GM19438 (cell line): ENCODE results near the gene HYDIN.
"Not testable (repeated sequence)": the region's sequence is repeated elsewhere in the genome, so short reads cannot be mapped to it uniquely, and the experiment has no call there.

Experiments used
- ATAC-seq: cut with Tn5 transposase; IDR thresholded peaks from one replicate; pipeline ENCODE4 v1.9.1; 2021; ENCODE audit warnings: low read depth; ENCODE audit not compliant: unreplicated experiment

The HYDIN gene

GRCh38 chr16:71009440-71010223 lies 220.9 kb downstream of the HYDIN start:
- ATAC-seq = not testable (repeated sequence)

GRCh38 chr16:71006516-71006915 lies 224.0 kb downstream of the HYDIN start:
- not testable (repeated sequence) for ATAC-seq

DNA sequence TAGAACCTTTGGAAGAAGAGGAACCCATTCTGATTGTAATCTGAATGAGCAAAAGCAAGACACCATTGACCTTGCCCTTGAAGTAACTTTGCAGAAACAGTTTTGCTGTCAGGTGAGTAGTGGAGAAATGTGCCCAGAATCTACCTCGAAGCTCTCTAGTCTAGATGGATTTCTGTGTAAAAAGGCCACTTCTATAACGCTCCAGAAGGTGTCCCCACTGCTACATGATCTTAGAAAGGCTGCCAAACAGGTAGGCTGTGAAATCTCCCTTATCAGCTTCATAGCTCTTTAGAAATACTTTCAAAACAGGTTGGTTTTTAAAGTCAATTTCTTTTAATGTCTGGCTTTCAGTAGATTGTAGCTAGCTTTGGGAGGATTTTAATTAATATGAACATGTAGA lies 230.8 kb downstream of the HYDIN start:
- ATAC-seq = not testable (repeated sequence)

DNA sequence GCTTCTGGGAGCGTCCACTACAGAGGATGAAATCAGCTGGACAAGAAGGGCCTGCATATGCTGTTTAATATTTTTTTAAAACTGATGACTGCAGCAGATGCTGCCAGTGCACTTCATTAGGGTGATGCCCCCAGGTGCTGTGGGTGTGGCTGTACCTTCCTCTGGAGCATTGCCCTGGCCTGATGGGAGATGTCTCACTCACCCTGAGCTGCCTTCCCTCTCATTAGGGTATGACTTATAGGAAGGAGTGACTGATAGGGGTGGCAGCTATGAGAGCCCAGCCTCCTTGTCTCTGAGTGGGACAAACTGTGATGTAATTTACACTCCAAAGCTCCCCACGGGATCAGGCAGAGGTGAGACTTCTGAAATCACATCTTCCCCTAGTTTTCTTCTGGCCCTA lies 234.7 kb downstream of the HYDIN start:
- not testable (repeated sequence) for ATAC-seq

GRCh38 chr16:70992511-70992910 lies 238.0 kb downstream of the HYDIN start:
- ATAC-seq = not testable (repeated sequence)

GRCh38 chr16:70987019-70987715 lies 243.4 kb downstream of the HYDIN start:
- ATAC-seq = not testable (repeated sequence)

GRCh38 chr16:70984675-70985074 lies 245.8 kb downstream of the HYDIN start:
- not testable (repeated sequence) for ATAC-seq

- not testable (repeated sequence) for ATAC-seq
These were observed 262.2 kb downstream of the HYDIN start for GRCh38 chr16:70968332-70968731.

- not testable (repeated sequence) for ATAC-seq
These were observed 270.4 kb downstream of the HYDIN start for GRCh38 chr16:70960169-70960568.

GRCh38 chr16:70954922-70955321 lies 275.6 kb downstream of the HYDIN start:
- not testable (repeated sequence) for ATAC-seq

DNA sequence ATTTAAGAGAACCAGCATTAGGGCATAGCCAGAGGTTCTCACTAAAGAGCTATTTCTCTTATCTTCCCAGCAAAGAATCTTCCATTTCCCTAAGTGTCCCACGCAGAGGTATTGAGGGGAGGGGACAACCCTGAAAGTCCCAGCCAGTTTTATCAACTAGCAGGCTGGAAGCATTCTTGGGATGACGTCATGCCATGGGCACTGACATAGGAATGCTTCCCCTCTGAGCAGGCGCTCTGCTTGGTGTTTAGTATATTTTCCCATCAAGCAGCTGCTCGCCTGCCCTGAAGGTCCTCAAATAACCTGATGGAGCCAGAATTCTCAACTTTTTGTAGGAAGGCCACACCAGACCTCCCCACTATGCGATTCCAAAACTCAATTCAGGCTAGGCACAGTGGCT lies 276.7 kb downstream of the HYDIN start:
- not testable (repeated sequence) for ATAC-seq

GRCh38 chr16:70943551-70943950 lies 287.0 kb downstream of the HYDIN start:
- not testable (repeated sequence) for ATAC-seq

DNA sequence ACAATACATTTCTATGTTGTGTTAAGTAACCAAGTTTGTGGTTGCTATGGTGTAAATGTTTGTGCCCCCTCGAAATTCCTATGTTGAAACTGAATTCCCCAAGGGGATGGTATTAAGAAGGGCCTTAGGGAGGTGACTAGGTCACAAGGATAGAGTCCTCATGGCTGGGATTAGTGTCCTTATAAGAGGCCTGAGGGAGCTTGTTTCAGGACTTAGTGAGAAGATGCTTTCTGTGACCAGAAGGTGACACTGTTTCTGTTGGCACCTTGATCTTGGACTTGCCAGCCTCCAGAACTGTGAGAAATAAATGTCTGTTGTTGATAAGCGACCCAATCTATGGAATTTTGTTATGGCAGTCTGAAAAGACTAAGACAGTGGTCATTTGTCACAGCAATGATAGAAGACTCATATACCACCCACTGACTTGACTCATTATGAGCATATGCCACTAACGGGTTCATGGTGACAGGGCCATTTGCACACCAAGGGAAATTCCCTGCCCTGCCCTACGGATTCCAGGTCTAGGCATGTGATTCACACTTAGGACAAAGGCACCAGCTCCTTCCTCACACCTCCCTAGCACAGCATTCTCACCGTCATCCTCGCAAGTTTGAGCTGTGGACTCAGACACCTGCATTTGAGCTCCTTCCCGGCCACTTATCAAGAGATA lies 290.7 kb downstream of the HYDIN start:
- not testable (repeated sequence) for ATAC-seq

DNA sequence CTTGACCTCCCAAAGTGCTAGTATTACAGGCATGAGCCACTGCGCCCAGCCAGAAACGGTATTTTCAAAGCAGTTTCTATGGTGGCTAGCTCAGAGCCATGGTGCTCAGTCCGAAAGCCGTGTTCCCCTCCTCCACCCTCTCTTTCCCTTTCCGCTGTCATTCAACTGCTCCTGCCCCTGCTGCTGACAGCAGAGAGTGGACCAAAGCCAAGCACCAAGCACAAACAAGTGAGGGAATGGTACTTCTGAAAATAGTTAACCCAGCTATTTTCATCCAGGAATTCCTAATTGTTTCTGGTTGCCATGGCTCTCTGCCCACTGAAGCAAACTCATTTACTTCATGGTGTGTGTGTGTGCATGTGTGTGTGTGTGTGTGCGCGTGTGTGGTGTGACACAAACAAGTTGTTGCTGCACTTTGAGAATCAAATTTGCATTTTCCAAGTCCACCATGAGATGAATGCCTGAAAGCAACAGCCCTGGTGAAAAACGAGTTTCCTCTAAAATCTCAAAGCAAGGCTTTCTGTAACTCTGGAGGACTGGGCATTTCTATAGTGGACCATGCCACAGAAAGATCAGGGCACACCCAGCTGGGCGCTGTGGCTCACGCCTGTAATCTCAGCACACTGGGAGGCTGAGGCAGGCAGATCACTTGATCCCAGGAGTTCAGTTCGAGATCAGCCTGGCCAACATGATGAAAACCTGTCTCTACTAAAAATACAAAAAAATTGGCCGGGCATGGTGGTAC lies 293.6 kb downstream of the HYDIN start:
- not testable (repeated sequence) for ATAC-seq

- ATAC-seq = not testable (repeated sequence)
These were observed 295.2 kb downstream of the HYDIN start for GRCh38 chr16:70935325-70935724.

DNA sequence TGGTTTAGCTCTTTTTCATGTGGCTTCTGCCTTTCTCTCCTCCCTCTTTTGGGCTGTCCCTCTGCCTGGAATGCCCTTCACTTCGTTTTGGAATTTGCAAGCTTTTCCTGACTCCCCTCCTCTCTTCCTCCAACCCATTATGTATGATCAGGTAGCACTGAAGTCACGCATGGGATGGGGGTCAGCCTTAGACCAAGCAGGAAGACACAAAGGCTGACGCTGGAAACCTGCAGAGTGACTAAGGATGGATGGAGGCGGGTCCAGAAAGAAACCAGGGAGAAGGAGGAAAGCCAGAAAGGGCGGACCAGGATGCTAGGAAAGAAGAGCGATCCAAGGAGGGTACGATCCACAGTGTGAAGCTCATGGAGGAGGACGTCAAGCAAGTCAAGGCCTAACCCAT lies 296.8 kb downstream of the HYDIN start:
- not testable (repeated sequence) for ATAC-seq

- not testable (repeated sequence) for ATAC-seq
These were observed 299.8 kb downstream of the HYDIN start for GRCh38 chr16:70930757-70931156.

DNA sequence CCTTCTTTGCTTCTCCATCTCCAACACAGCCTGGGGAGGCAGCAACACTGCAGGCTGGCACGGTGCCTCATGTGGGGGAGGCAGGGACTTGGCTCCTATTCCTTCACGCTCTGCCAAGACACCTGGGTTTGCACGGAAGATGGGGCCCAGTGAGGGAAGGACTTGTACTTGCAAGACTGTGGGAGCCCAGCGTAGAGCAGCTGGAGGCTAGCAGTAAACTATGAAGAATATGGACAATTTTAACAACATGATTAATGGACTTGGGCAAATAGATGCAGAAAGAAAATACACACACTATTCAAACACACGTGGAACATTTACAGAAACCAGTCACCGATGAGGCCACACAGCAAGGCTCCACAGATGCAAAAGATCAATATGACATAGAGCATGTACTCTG lies 308.4 kb downstream of the HYDIN start:
- ATAC-seq = not testable (repeated sequence)

GRCh38 chr16:70920661-70921060 lies 309.9 kb downstream of the HYDIN start:
- not testable (repeated sequence) for ATAC-seq

DNA sequence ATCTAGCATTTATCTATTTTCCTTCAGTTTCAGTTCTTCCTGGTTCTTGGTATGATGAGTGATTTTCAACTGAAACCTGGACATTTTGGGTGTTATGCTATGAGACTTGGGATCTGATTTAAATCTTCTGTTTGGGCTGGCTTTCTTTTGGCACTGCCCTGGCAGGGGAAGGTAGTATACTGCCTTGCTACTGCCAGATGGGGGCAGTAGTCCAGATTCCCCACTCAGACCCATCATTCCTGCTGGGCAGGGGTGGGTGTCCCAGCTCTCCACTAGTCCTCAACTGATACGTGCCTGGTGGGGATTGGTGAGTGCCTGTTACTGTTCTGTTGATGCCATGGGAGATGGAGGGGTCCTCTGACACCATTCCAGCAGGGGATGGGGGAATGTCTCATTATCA lies 342.3 kb downstream of the HYDIN start:
- not testable (repeated sequence) for ATAC-seq
